Fibroblast of upper back skin (primary cell): ENCODE results near the gene SCGN.
A peak's percentile ranks its signal among the peaks of the same experiment; 100 is the strongest.

Experiments used
- DNase-seq: peaks from one replicate; pipeline ENCODE4 v3.0.0-alpha.2; 2013

The SCGN gene

DNA sequence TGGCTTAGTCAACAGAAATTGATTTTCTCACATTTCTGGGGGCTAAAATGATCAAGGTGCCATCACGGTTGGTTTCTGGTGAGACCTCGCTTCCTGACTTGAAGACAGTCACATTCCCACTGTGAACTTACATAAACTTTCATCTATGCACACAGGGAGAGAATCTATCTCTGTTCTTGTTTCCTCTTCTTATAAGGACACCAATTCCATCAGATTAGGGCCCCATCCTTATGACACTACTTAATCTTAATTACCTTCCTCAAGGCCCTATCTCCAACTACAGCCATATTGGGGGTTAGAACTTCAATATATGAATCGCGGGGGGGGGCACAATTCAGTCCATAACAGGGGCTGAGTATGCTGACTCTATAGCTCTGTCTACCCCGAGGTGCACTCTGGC, 10.6 kb upstream of the SCGN start:
- DNase-seq: no peak

GRCh38 chr6:25641940-25642666, 9.9 kb upstream of the SCGN start:
- no peak for DNase-seq

DNA sequence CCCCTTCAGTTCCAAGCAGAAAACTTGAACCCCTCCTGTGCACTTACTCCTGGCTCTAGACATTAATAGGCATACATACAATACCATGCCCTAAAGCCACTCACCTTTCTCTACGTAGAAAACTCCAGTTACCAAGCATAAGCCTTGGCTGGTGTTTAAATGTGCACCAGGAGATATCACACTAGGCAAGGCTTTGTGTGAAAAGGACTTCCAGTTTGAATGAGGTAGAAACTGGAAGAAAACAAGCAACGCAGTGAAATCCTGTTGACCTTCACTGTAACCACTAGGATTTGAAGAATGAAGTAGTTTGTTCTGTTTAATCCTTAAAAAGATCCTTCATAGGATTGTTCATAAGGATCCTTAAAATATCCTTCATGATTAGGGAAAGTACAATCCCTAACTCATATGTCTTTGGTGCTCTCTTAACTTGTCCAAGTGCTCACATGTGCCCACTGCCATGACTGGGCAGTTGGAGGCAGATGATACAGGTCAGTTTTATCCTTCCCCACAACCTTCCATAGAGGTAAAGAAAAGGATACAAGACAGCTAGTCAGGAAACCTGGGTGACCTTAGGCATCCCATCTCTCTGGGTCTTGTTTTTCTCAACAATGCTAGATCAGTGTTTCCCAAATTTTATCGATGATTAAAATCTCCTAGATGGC, 9.2 kb upstream of the SCGN start:
- DNase-seq: no peak

- DNase-seq: no peak
Measured at GRCh38 chr6:25645916-25646315, 6.1 kb upstream of the SCGN start.

- DNase-seq: no peak
Measured at GRCh38 chr6:25649611-25650010, 2.4 kb upstream of the SCGN start.

GRCh38 chr6:25655723-25656122, 3.7 kb downstream of the SCGN start:
- DNase-seq: no peak

GRCh38 chr6:25659633-25660368, 7.8 kb downstream of the SCGN start:
- DNase-seq: no peak

DNA sequence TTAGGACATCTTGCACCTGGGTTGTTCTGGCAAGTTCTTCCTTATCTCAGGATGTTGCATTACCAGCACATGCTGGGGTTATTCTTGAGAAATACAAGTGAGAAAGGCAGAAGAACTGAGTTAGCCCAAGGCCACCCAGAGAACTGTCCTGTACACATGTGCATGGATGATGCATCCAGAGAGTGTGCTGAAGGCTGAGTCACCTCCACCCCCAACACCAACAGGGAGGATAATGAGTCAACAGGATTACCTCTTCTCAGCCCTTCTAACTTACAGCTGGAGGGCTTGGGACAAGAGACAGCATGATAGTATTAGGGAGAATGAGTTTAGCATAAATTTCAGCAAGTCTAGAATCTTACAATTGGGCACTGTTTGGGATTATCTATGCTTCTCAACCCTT, 8.5 kb downstream of the SCGN start:
- DNase-seq: peak; percentile 44

DNA sequence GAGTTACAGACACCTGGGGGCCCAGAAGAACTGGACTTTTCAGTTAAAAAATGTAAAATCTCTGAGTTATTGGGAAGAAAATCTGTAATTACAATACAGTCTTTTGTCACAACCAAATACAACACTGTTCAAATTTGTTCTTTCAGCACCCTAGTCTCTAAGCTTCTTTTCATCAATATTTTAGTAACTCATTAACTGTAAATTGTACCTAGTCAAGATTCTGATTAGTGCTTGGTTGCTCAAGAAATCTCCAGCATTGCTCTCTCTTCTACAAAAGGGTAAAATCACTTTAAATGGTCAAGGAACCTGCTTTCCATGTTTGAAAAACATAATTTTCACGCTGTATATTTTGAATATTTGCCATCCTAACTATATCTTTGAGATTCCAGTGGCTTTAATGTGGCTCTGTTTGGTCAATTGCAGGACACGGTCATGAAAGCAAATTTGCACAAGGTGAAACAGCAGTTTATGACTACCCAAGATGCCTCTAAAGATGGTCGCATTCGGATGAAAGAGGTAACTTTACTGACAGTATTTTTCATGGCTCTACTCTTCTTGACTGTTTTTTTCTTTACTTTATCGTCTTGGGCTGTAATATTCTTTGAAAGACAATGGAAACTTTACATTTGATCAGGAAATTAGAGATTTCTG, 9.2 kb downstream of the SCGN start:
- DNase-seq: no peak

GRCh38 chr6:25665455-25665854, 13.4 kb downstream of the SCGN start:
- no peak for DNase-seq

DNA sequence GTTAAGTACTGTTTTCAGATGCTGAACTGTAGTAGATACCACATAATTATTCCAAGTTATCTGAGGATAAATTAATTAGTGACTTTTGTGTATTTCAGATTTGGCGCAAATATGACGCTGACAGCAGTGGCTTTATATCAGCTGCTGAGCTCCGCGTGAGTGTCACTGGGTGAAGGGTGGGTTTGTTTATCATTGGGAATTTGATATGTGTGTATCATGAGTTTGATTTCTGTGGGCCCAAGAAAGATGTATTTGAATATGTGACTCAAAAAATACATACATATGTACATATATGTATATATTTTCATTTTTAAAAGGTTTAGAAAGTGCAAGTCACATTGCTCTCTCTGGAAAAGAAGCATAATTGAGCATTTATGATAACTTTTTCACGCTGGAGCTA, 17.4 kb downstream of the SCGN start:
- no peak for DNase-seq

GRCh38 chr6:25670208-25670607, 18.2 kb downstream of the SCGN start:
- no peak for DNase-seq

DNA sequence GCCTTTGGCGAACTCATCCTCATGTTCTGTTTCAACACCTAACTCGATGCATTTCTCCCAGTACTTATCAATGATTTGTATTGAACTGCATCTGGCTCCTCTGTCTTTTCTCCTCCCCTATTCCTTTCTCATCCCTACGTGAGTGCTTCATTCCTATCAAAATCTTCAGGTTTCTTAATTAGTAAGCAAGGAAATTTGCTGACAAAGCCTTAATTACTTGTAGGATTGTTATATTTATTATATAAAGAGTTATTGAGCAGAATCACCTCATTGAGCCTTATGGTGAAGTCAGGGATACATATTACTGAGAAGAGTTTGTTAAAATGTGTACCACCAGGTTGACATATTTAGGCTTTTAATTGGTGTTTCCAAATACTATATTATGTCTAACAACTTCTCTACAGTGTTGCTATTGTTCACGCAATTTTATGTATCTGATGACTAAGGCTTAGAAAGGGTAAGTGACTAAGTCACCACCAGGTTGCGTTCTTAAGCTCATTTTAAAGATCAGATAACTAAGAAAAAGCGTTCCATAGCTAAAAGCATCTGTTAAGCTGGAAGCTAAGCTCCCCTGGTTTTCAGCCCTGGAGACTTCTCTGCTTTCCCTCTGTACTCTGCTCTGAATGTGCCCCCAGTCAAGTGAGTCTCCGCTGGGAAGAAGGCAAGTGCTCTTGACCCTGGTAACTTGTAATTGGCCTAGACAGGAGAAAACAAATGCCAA, 18.9 kb downstream of the SCGN start:
- no peak for DNase-seq

GRCh38 chr6:25671652-25672051, 19.6 kb downstream of the SCGN start:
- DNase-seq: no peak

- DNase-seq: no peak
Measured at GRCh38 chr6:25675167-25675566, 23.2 kb downstream of the SCGN start.

DNA sequence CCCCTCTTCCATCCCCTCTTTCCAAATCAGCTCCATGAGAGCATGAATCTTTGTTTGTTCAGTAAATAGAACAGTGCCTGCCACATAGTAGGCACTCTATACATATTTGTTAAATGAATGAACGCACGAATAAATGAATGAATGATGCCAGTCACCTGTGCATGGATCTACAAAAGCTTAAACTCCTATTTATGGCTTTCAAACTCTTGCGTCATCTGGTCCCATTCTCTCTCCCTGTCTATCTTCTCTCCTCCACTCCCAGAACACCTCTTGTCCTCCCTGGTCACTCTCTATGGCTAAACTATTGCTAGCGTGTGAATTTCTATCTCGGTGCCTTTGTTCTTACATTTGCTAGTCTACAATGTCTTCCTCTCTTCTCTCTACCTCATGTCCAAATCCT, 24.8 kb downstream of the SCGN start:
- no peak for DNase-seq

GRCh38 chr6:25681848-25682247, 29.8 kb downstream of the SCGN start:
- DNase-seq: no peak

DNA sequence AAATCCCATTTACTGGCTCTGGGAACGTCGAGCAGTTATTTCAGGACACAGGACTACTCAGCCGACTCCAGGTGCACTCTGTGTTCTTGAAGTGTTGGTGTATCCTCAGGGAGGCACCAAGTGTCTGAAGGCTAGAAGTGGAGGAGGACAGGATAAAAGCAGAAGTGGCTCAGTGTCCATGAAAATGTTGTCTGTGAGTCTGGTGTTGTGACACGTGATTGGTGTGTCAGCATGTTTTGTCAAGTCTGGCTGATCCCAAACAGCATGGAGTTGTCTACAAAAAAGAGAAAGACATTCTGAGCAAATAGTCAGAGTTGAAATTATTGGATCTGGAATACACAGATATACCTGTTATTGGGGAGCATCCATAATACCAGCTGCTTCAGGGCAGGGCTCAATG, 30.3 kb downstream of the SCGN start:
- no peak for DNase-seq

DNA sequence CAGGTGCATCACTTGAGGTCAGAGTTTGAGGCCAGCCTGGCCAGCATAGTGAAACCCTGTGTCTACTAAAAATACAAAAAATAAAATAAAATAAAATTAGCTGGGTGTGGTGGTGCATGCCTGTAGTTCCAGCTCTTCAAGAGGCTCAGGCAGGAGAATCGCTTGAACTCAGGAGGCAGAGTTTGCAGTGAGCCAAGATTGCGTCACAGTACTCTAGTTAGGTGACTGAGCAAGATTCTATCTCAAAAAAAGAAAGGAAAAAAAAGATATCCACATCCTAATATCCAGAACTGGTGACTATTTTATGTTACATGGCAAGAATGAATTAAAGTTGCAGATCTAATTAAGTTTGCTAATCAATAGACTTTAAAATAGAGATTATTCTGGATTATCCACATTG, 32.5 kb downstream of the SCGN start:
- no peak for DNase-seq

DNA sequence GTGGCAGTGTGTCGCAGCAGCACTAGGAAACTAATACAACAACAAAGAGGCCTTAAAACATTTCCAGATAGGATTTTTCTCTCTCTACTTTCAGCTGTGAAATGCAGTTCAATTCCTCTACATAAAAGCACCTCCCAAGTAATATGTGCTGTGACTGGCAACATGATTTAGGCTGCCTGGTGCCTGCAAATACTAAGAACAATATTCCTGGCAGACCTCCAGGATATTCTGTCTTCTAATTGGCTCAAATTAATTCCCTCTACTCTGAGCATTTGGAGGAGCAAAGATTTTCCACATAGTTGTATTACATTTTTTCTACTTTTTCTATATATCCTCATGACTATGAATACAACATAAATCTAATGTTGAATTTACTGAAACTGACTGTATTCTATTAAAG, 33.2 kb downstream of the SCGN start:
- DNase-seq: no peak

DNA sequence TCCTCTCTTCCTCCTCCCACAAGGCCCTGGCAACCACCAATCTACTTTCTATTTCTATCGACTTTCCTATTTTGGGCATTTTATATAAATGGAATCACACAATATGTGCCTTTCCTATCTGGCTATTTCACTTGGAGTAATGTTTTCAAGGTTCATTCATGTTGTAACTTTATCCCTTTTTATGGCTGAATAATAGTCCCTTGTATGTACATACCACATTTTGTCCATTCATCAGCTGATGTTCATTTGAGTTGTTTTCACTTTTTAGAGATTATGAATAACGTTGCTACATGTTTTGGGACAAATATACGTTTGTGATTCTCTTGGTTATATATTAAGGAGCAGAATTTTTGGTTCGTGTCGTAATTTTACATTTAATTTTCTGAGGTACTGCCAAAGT, 33.9 kb downstream of the SCGN start:
- no peak for DNase-seq

- DNase-seq: no peak
Measured at GRCh38 chr6:25686856-25687255, 34.8 kb downstream of the SCGN start.

DNA sequence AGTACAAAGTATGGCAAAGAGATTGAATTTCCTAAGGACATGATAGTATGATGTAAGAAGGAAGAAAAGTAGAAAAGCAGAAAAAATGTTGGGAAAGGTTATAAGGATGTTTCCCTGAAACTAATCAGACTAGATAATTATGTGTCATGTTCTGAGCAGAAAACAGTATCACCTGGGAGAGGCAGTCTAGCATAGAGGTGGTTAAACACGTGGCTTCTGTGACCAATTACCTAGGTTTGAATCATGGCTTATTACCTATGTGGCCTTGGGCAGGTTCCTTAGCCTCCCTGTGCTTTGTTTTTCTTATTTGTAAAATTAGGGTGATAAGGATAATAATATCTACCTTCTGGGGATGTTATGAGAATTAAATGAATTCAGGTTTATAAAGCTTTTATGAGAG, 38.0 kb downstream of the SCGN start:
- no peak for DNase-seq
